ENCODE results near the gene LRRC4B.

DNA sequence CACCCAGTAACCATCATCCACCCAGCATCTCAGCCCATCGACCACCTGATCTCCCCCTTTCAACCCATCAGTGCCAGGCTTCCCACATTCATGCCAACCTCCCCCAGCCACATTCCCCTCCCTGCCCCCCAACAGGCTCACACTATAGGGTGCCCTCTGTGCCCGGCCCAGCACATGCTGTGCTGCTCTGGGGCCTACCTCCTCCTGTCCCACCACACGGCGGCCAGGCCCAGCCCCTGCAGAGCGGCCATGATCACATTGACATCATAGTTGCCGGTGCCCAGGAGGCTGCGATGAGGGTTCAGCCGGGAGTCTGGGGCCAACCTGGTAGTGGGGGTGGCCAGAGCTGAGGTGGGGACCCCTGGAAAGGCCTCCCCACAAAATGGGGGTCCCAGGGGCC is 60.9 kb downstream of the LRRC4B start:
- TF ChIP-seq, protein P1, sequence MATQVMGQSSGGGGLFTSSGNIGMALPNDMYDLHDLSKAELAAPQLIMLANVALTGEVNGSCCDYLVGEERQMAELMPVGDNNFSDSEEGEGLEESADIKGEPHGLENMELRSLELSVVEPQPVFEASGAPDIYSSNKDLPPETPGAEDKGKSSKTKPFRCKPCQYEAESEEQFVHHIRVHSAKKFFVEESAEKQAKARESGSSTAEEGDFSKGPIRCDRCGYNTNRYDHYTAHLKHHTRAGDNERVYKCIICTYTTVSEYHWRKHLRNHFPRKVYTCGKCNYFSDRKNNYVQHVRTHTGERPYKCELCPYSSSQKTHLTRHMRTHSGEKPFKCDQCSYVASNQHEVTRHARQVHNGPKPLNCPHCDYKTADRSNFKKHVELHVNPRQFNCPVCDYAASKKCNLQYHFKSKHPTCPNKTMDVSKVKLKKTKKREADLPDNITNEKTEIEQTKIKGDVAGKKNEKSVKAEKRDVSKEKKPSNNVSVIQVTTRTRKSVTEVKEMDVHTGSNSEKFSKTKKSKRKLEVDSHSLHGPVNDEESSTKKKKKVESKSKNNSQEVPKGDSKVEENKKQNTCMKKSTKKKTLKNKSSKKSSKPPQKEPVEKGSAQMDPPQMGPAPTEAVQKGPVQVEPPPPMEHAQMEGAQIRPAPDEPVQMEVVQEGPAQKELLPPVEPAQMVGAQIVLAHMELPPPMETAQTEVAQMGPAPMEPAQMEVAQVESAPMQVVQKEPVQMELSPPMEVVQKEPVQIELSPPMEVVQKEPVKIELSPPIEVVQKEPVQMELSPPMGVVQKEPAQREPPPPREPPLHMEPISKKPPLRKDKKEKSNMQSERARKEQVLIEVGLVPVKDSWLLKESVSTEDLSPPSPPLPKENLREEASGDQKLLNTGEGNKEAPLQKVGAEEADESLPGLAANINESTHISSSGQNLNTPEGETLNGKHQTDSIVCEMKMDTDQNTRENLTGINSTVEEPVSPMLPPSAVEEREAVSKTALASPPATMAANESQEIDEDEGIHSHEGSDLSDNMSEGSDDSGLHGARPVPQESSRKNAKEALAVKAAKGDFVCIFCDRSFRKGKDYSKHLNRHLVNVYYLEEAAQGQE (IDR thresholded peaks at IDR 0.05; ENCODE audit: low read depth) = no peak
- no peak for TF ChIP-seq ZBTB7A (IDR thresholded peaks at IDR 0.05; ENCODE audit: low read depth)
